NCI-H524 treated with DMSO at 0.1 percent for 48 hours (cell line): Measurements from ENCODE around the gene DAGLA.
A peak's percentile ranks its signal among the peaks of the same experiment; 100 is the strongest.

ENCODE experiments used
- DNase-seq: peaks from one replicate; lab custom pipeline; 2025; lab: John Stamatoyannopoulos, UW

DAGLA gene

DNA sequence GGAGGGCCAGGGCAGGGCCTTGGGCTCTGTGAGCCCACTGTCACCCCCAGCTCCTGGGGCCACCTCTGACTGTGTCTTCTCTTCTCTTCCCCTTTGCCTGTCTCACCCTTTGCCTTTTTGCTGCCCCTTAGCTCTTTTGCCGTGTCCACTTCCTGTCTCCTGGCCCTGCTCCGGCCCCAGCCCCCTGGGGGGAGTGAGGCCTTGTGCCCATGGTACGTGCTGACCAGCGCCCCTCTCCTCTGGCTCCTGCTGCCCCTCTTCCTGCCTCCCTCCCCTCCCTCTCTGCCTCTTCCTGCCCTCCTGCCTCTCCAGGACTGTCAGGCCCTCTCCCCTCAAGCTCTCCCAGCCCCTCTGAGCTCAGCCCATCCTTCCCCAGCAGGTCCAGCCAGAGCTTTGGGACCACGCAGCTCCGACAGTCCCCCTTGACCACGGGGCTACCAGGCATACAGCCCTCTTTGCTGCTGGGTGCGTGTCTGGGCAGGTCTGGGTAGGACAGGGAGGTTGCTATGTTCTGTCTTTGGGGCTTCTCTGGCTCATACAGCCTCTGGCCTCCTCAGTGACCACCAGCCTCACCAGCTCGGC, 100.5 kb downstream of the DAGLA start:
- DNase-seq, result no peak

DNA sequence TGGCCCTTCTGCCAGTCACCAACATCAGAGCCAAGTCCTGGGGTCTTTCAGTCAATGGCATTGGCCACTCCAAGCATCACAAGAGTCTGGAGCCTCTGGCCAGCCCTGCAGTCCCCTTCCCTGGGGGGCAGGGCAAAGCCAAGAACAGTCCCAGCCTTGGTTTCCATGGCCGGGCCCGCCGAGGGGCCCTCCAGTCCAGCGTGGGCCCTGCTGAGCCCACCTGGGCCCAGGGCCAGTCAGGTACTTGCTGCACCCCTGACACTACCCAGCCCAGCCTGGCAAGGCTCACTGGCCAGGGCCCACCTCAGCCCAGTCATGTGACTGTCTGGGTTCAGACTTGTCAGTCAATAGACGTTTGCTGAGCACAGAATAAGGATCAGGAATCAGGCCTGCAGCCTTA, 101.4 kb downstream of the DAGLA start:
- no peak for DNase-seq

DNA sequence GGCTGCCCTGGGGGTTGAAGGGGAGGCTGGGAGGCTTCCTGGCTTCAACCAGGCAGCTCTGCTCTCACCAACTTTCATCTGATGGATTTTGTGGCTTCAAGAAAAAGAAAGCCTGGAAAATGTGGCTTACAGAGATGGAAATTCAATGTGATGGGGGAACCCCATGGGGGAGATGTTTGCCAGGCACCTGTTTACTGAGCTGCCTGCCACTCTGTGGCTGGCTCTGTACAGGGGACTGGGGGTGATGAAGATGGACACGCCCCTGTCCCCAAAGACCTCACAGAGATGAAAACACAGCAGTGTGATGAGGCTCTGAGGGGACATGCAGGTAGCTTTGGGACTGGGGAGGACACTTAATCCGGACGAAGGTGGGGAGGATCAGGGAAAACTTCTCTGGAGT, 102.1 kb downstream of the DAGLA start:
- no peak for DNase-seq

DNA sequence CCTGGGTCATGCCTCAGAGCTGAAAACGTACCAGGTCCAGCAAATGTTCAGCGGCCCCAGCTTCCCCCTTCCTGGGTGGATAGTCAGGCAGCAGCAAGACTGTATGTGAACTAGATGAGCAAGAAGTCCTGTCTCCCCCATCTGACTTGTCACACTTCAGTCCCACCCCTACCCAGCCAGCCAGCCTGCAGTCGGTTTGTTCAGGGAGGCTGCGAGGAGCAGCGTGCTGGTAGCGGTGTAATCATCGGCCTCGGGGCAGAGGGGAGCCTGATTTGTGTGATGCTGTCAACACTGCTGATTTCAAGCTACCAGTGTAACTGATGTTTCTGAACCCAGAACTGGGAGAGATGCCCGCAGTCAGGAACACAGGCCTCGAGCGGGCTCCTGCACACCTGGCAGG, 102.7 kb downstream of the DAGLA start:
- DNase-seq, result no peak

DNA sequence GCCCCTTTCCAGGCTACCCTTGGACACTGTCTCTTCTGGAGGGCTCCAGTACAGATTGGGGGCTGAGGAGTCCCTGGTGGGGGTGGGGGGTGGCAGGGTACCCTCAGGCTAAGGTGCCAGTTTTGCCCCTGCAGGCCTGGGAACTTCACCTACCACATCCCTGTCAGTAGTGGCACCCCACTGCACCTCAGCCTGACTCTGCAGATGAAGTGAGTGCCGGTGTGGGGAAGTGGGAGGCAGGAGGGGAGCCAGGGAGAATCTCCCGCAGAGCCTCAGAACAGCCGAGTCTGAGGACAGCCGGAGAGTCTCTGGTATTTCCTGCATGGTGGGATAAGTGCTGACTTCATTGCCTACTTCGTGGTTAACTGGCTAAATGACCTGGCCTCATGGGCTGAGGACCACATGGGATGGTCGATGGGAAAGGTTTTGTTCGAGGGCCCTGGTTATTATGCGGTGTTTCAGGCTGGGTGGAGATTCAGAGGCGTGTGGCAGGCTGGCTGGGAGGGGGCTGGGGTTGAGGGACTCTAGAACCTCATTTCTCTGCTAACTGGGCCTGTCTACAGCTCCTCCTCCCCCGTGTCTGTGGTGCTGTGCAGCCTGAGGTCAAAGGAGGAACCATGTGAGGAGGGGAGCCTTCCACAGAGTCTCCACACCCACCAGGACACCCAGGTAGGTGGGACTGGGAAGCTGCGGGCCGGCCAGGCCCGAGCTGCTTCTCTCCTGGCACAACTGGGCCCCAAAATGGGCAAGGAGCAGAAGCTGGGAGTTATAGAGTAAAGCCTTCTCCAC, 103.7 kb downstream of the DAGLA start:
- no peak for DNase-seq

DNA sequence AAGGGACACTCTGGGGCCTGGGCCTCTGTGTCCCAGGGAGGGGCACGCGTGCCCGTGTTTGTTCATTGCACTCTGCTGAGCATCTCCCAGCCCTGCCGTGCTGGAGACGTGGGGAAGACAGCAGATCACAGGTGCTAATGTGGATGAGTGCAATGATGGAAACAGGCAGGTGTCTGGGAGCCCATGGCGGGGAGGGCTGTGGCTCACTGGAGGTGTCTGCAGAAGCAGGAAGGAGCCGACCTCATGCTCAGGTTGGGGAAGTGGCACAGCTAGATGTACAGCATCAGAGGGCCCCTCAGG, 104.3 kb downstream of the DAGLA start:
- DNase-seq, result no peak

DNA sequence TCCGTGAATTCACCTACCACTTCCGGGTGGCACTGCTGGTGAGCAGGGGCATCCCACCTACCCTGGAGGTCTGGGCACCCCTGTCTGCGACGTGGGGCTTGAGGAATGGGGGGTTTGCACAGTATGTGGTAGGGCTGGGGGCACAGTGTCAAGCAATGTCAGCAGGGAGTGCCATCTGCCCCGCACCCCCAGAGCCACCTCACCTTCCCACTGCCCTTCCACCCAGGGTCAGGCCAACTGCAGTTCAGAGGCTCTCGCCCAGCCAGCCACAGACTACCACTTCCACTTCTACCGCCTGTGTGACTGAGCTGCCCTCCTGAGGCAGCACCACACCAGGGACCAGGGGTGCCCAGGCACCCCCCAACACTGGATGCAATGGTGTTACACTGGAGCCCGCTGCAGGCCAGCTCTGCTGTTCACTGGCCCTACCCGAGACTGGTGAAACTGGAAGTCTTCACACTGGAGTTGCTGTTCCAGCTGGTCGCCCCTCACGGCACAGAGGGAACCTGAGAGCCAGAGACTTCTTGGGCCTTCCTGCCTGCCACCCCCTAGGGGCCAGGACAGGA, 105.7 kb downstream of the DAGLA start:
- DNase-seq, result no peak

- DNase-seq, result no peak
These were observed 107.8 kb downstream of the DAGLA start for GRCh38 chr11:61787928-61788491.

DNA sequence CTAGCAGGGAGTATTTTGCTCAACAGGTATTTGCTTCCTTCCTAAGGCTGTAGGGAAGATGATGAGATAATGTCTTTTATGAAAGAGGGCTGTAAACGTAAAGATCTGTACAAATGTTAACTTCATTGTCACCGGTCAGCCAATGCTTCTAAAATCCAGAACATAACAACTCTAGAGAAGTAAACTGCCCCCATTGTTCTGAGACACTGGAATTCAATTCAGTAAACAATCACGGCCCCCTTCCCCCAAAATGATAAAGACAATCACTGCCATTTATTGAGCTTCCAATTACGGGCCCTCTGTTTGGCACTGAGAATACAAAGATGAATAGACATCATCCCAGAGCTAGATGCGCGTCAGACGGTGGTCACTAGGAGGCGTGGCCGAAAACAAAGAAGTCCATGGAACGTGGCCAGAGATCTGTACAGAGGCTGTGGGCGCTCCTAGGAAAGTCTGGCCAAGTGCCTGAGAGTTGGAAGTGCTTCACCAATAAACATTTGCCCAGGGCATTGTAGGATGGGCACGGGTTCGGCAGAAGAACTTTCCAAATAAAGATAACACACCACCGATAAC, 111.6 kb downstream of the DAGLA start:
- DNase-seq, result no peak

GRCh38 chr11:61792310-61793082, 112.3 kb downstream of the DAGLA start, which contains the start of the genes FEN1 and TMEM258:
TSS of gene FEN1 (plus strand) at chr11:61792911. CDS start at chr11:61795362, 2,451 bp downstream.
TSS of gene TMEM258 (minus strand) at chr11:61792599. CDS start at chr11:61792558, 41 bp downstream.
- DNase-seq, result peak; percentile 69

- no peak for DNase-seq
These were observed 113.1 kb downstream of the DAGLA start for GRCh38 chr11:61793083-61793828.

DNA sequence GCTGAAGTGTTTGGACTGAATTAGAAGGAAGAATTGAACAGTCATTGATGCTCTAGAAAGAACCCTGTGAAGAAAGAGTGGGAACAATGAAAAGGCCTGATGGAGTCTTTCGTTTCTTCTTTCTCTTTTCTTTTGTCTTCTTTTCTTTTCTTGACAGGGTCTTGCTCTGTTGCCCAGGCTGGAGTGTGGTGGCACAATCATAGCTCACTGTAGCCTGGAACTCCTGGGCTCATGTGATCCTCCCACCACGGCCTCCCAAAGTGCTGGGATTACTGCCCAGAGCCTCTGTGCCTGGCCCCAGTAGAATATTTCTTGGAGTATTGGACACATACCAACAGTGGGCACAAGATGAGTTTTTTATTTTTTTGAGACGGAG, 113.6 kb downstream of the DAGLA start:
- DNase-seq, result no peak

- DNase-seq, result no peak
These were observed 114.4 kb downstream of the DAGLA start for GRCh38 chr11:61794579-61794978.

DNA sequence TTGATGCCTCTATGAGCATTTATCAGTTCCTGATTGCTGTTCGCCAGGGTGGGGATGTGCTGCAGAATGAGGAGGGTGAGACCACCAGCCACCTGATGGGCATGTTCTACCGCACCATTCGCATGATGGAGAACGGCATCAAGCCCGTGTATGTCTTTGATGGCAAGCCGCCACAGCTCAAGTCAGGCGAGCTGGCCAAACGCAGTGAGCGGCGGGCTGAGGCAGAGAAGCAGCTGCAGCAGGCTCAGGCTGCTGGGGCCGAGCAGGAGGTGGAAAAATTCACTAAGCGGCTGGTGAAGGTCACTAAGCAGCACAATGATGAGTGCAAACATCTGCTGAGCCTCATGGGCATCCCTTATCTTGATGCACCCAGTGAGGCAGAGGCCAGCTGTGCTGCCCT, 115.3 kb downstream of the DAGLA start:
- DNase-seq, result no peak

- DNase-seq, result no peak
These were observed 115.8 kb downstream of the DAGLA start for GRCh38 chr11:61795876-61796526.
